HT-29 (cell line): ENCODE measurements around the gene PPP1R3C. TPM values are rescaled to one million over a fixed set of nuclear protein-coding genes. Genes with fewer than 3 reads are reported as not detected.

Experiments
- DNase-seq: peaks from one replicate; pipeline ENCODE4 v3.0.0-alpha.2; 2015; ENCODE audit warnings: low spot score
- total RNA-seq: library from RNA; depleted of rRNA; stranded (reverse); fragments of >200 nt; shearing (Covaris generic); gene quantifications from 2 replicates; pipeline ENCODE4 v1.2.3, GENCODE V29; 2014

Gene PPP1R3C
- total RNA-seq, 1 experiment from 2014 or later: not detected

DNA sequence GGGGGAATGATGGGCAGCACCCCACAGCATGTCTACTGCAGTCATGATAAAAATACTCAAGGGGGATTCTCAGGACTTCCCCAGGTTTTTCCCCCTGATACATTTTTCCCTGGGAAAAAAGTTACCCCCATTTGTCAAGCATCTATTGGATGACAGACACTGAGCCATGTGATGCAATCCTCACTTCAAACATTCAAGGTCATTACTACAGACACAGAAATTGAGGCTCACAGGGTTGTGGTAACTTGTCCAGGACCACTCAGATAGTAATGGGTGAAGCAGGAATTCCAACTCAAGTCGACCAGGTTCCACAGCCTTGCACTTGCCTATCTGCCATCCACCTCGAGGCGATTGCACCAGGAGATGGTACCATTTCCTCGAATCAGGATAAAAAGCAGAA, 31.7 kb downstream of the PPP1R3C start:
- no peak for DNase-seq

DNA sequence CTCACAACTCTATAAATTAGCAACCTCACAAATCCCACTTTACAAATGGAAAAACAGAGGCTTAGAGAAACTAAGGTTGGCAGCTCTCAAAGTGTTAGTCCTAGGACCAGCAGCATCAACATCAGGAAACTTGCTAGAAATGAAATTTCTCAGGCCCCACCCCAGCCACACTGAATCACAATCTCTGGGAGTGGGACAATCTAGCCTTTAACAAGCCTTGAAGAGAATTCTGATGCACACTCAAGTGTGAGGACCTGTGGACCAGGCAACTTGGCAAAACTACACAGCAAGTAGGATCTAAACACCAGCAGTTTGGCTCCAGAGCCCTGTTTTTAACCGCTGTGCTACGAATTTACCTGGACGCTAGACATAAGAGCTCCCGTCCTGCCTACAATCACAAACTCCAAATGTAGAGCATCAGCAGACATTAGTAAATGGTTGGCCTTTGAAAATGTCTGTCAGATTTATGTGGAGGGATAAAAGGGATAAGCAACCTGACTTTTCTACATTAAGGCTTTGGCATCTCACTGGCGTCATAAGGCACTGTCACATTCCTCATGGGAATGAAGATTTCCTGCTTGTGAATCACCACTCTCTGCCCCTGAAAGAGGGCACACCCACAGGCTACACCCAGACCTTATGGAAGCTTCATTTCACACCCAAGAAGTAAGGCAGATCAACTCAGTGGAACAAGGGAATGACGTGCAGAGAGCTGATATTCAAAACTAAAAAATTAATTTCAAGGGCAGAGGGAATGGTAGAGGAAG, 34.5 kb downstream of the PPP1R3C start:
- peak; percentile 66 for DNase-seq

DNA sequence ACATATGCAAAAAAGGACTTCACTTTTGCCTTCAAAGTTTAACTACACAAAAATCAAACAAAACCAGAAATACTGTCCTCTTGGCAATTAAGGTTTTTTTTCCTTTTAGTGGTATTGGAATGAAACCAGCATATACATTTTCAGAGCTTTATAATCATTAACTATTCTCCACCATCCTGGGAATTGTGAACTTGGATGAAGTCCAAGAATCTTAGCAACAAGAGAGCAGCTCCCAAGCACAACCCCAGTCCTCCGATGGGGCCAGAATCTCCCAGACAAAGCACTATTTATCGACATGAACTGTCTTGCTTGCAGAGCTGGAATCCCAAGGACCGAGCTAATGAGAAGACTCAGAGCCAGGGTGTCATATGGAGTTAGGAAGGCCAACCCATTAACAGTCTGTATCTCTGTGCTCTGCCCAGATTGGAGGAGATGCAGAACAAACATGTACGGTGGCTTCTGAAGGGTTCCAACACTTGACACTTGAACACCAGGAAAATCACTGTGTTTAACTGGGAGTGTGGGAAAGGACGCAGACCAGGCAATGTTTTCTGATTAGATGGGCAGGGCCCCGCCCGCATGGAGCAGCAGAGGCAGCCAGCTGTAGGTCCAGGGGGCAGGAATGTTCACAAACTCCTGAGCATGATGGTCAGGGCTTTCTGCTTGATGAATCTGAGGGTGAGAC, 35.5 kb downstream of the PPP1R3C start:
- peak; percentile 88 for DNase-seq

DNA sequence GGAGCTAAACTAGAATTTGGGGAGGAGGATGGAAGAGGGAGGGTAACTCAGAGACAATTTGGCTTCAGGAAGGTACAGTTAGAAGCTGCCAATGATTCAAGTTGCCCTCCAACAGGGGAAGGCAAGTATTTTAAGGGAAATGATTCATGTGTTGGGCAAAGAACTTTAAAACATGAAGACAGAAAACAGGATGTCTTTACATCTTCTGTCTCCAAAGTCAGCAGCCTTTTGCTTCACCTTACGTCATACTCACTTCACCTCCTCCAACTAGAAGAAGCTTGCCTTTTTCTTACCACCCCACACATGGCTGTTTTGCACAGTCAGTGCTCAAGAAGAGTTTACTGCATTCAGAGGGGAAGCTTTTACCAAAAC, 36.1 kb downstream of the PPP1R3C start:
- DNase-seq: no peak

GRCh38 chr10:91593834-91594233, 39.0 kb downstream of the PPP1R3C start:
- DNase-seq: no peak

DNA sequence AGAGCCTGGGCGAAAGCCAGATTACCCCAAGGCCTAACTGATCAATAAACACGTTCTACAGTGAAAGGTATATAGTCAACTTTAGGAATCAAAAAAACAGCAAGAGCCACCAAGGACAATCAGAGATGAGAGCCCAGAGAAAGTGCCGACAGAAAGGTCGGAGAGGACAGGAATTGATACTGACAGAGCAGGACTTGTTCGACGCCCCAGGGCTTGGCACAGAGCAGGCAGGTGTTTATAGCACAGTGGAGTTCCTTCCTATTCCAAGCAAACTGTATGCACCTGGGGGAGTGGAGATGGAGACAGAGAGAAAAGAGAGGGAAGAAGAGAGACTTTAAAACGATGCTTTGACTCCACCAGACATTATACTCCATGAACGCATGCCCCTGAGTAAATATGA, 39.5 kb downstream of the PPP1R3C start:
- DNase-seq: no peak

- DNase-seq: peak; percentile 20
Observed at GRCh38 chr10:91592266-91592975, 40.5 kb downstream of the PPP1R3C start.

GRCh38 chr10:91591797-91592174, 41.1 kb downstream of the PPP1R3C start:
- no peak for DNase-seq

DNA sequence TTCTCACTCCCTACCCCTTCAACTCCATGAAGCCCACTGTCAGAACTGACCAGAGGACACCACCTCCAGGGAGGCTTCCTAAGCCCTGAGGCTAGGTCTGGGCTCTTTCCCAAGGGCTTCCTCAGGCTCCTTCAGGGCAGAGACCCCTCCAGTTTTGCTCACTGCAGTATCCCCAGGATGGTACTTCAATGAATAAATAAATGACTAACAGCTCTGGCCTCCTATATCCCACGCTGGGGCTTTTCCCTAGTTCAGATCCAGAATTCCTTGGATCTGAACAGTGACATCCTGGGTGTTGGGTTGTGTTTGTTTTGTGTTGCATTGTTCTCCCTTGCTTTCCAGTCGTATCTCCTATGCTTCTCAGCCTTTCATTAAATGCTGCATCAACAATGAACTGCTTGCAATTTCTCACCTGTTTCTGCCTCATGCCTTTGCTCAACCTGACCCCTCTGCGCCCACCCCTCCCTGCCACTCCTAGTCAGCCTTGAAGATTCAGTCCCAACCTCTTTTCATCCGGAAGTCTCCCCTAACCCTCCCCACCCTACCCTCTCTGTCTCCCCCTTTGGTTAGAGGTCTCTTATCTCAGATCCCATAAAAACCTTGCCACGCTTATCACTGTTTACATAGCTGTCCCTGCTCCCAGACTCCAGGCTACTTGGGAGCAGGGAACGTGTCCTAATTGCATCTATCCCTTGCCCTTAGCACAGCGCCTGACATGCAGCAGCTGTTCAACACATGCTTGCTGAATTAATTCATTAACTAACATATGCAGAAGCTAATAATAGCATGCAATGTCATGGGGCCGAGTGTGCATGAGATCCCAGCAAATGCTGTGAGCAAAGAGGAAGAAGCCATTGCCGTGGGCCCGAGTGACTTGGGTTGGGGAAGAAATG, 41.7 kb downstream of the PPP1R3C start:
- DNase-seq: peak; percentile 36

DNA sequence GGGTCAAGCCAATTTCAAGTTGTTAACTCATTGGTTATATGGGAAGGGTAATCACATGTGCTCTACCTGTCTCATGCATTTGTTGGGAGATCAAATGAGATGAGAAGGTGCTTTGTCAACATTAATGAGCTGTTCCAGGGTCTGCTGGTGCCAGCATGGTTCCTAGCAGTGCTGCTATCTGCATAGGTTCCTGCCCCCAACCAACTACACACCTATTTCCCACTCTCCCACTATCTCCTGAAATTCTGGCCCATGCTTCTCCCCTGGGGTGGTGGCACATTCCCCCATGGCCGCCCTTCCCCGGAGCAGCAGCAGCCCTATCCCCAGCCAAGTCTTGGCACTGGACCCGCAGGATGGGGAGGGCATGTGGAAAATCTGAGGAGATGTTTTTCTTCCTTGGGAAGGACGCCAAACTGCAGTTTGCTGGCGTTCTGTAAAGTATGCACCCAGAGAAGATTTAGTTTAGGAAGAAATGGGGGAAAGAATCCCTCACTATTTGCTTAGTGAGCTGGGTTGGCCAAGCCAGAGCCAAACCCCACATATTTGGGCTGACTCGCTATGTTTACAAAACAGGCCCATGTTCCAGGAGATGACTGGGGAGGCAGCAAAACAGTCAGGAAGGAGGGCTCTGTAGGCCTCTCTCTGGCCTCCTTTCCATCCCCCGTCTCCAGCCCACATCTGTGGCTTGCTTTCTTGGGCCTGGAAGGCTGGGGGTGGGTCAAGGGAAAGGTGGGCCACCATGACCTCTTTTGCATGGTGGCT, 42.5 kb downstream of the PPP1R3C start:
- peak; percentile 26 for DNase-seq

- no peak for DNase-seq
Observed at GRCh38 chr10:91589658-91590035, 43.2 kb downstream of the PPP1R3C start.

- no peak for DNase-seq
Observed at GRCh38 chr10:91589015-91589657, 43.7 kb downstream of the PPP1R3C start.

GRCh38 chr10:91587710-91588638, 44.9 kb downstream of the PPP1R3C start:
- DNase-seq: no peak

DNA sequence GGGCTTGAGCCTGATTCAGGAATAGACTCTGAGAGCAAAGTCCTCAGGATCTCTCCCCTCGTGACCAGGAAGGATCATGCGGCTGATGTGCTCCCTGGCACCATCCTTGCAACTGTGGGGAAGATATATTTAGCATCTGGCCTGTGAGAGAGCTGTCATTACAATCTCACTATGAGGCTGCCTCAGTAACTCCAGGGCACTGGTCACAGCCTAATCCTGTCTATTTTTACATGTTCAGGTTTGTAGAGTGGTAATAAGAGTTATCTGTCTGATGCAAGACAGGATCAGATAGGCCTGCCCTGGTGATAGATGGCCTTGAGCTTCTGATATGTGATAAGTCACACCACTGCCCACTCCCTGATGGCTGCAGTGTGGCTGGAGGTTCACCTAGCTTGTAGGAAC, 50.7 kb downstream of the PPP1R3C start:
- DNase-seq: no peak

DNA sequence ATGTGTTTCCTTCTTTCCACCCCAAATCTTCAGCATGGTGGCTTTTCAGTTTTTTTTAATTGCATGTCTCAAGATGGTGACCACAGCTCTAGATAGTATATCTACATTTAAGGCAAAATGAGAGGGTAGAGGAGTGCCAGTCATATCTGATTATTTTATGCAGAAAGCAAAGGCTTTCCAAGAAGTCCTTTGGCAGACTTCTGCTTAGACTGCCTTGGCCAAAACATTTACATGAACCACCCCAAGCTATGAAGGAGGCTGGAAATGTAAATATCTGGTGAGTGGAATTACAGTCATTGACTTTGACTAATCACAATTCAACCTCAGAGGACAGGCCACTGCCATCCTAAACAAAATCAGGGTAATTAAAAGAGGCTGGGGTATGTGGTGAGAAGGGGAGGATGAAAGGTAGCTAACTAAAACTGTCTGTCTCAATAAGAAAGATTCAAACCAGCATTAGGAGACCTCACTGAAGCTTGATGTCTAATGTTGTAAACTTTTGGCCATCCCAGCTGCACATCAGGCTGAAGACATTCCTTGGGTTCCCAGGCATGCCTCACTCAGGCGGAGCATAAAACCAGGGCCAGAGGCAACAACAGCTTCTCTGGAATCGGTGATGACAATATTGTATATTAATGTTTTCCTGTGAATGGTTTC, 53.4 kb downstream of the PPP1R3C start:
- DNase-seq: no peak
